ENCODE data around the gene ZNF536.

Gene ZNF536

DNA sequence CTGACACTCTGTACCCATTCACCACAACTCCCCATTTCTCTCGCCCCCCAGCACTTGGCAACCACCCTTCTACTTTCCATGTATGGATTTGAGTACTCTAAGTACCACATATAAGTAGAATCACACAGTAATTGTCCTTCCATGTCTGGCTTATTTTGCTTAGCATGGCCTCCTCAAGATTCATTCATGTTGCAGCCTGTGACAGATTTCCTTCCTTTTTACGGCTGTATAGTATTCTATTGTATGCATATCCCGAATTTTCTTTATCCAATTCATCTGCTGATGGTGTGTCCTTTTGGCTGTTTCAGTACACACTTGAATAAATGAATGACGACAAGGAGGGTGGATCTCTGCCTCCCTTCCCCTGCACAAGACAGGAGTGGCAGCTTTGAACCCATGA, 95.1 kb downstream of the ZNF536 start:
- no peak for DNase-seq
- H3K4me3 ChIP-seq, result no peak overlapping the region
- intact Hi-C loops (cut with DNase I; ENCODE audit: low total_unique reads), result no loop called here
- H3K36me3 ChIP-seq, result no peaks in the 10 kb centered on the region
- TF ChIP-seq, protein P1, sequence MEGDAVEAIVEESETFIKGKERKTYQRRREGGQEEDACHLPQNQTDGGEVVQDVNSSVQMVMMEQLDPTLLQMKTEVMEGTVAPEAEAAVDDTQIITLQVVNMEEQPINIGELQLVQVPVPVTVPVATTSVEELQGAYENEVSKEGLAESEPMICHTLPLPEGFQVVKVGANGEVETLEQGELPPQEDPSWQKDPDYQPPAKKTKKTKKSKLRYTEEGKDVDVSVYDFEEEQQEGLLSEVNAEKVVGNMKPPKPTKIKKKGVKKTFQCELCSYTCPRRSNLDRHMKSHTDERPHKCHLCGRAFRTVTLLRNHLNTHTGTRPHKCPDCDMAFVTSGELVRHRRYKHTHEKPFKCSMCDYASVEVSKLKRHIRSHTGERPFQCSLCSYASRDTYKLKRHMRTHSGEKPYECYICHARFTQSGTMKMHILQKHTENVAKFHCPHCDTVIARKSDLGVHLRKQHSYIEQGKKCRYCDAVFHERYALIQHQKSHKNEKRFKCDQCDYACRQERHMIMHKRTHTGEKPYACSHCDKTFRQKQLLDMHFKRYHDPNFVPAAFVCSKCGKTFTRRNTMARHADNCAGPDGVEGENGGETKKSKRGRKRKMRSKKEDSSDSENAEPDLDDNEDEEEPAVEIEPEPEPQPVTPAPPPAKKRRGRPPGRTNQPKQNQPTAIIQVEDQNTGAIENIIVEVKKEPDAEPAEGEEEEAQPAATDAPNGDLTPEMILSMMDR (IDR thresholded peaks at IDR 0.05), result no peak
- H3K27ac ChIP-seq, result no peak overlapping the region
- H3K9me3 ChIP-seq, result no peaks in the 10 kb centered on the region
- no peaks in the 10 kb centered on the region for H3K4me1 ChIP-seq
- H3K27me3 ChIP-seq, result no peaks in the 10 kb centered on the region

DNA sequence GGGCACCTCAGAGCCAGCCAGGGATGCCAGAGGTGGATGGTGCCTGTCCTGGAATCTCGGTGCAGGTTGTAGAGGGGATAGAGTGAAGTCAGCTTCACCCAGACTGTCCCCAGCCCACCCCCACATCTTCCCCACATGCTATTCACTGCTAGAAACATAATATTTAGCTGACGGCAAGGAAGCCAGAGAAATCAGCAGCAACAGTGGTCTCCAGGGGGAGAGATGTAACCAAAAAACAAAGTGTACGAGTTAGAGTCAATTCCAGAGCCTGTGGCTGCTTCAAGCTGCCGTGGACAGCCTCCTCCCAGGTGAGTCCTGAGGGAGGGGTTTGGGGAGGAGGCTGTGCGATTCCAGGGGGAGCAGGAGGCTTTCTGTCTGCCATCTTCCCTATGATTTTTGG, 97.6 kb downstream of the ZNF536 start:
- Histone ChIP-seq H3K27ac (no peak overlapping the region), H3K36me3 (no peaks in the 10 kb centered on the region), H3K4me1 (no peaks in the 10 kb centered on the region), H3K9me3 (peaks cover 0 to 10% (median 8%) of the 10 kb centered on the region in 3 donors), H3K27me3 (no peaks in the 10 kb centered on the region), H3K4me3 (no peak overlapping the region)
- no peak for DNase-seq
- TF ChIP-seq, protein P1 (IDR thresholded peaks at IDR 0.05), result no peak
- intact Hi-C loops (cut with DNase I; ENCODE audit: low total_unique reads), result no loop called here

- H3K27me3 ChIP-seq, result no peaks in the 10 kb centered on the region
- no peaks in the 10 kb centered on the region for H3K36me3 ChIP-seq
- H3K9me3 ChIP-seq, result peaks cover 0 to 10% (median 8%) of the 10 kb centered on the region in 3 donors
- H3K4me1 ChIP-seq, result no peaks in the 10 kb centered on the region
- H3K27ac ChIP-seq, result no peak overlapping the region
- DNase-seq, result no peak
- TF ChIP-seq, protein P1 (IDR thresholded peaks at IDR 0.05), result no peak
- intact Hi-C loops (cut with DNase I; ENCODE audit: low total_unique reads), result no loop called here
- no peak overlapping the region for H3K4me3 ChIP-seq
Measured at GRCh38 chr19:30471441-30471840, 99.3 kb downstream of the ZNF536 start.

- Histone ChIP-seq H3K9me3 (peaks cover 0 to 10% (median 8%) of the 10 kb centered on the region in 3 donors), H3K27ac (no peak overlapping the region), H3K4me3 (no peak overlapping the region), H3K27me3 (no peaks in the 10 kb centered on the region), H3K36me3 (no peaks in the 10 kb centered on the region), H3K4me1 (no peaks in the 10 kb centered on the region)
- DNase-seq, result no peak
- TF ChIP-seq, protein P1 (IDR thresholded peaks at IDR 0.05), result no peak
- intact Hi-C loops (cut with DNase I; ENCODE audit: low total_unique reads), result no loop called here
Measured at GRCh38 chr19:30473334-30473867, 101.2 kb downstream of the ZNF536 start.

DNA sequence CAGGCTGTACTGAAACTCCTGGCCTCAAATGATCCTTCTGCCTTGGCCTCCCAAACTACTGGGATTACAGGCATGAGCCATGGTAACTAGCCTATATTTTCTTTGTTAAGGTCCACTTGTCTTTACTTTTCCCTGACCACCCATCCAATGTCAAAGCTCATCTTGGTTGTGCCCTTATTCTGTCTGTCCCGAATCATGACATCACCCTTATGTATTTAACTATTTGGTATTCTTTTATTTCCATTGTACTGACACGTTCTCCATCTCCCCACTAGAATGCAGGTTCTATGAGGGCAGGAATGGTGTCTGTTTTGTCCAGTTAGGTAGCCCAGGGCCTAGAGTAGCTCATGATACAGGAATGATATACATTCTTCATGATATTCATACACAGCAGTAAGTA, 104.8 kb downstream of the ZNF536 start:
- intact Hi-C loops (cut with DNase I; ENCODE audit: low total_unique reads), result no loop called here

More for the DNA sequence above, 104.8 kb downstream of the ZNF536 start:
- DNase-seq, result no peak
- TF ChIP-seq, protein P1 (IDR thresholded peaks at IDR 0.05), result no peak
- Histone ChIP-seq H3K9me3 (peaks cover 0 to 10% (median 8%) of the 10 kb centered on the region in 3 donors), H3K36me3 (no peaks in the 10 kb centered on the region), H3K4me3 (no peak overlapping the region), H3K27me3 (no peaks in the 10 kb centered on the region), H3K4me1 (no peaks in the 10 kb centered on the region), H3K27ac (no peak overlapping the region)

Data from tibial artery (tissue), 4 donors.